SIG-M5 treated with dmso at 0.1 percent for 504 hours (cell line): ENCODE results near the gene CENPE.

Experiments
- DNase-seq: peaks from one replicate; lab custom pipeline; 2025; ENCODE audit not compliant: unreplicated experiment; lab: John Stamatoyannopoulos, UW

The CENPE gene

DNA sequence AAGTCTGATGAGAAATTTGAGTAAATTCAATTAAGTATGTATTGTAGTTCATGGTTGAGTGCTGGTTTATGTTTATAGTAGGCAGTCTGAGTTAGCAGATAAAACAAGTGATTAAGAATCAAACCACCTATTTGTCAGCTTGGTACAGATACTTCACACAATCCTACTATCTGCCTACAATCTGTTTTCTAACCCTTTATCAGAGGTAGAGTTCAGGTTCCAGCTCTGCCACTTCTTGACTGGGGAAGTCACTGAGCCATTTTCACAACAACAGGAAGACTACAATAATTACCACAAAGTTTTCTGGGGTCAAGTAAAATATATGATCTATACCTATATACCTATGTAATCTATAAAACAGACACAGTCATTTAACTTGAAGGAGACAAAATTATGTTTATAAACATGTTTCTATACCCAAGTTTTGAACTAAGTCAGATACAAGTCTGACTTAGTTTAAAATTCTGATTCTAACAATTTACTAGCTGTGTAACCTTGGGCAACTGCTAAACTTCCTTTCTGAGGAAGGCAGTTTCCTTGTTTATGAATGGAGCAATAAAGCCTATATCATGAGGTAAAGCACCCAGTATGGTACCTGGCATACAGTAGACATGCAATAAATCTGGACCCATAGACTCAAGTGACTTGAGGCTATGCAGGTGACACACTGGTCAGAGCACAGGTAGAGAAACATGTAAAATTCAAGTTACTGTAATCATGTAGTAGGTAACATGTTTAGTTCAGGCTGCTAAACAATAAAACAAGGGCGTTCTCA, 61.3 kb downstream of the CENPE start:
- DNase-seq, result no peak

DNA sequence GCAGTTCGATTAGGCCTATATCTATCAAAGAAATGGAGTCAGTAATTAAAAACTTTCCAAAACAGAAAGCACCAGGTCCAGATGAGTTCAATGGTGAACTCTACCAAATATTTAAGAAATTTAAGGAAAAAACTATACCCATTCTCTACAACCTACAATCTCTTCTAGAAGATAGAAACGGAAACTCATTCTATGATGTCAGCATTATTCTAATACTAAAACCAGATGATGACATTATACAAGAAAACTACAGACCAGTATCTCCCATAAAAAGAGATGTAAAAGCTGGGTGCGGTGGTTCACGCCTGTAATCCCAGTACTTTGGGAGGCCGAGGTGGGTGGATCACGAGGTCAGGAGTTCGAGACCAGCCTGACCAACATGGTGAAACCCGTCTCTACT, 69.0 kb downstream of the CENPE start:
- DNase-seq, result no peak

DNA sequence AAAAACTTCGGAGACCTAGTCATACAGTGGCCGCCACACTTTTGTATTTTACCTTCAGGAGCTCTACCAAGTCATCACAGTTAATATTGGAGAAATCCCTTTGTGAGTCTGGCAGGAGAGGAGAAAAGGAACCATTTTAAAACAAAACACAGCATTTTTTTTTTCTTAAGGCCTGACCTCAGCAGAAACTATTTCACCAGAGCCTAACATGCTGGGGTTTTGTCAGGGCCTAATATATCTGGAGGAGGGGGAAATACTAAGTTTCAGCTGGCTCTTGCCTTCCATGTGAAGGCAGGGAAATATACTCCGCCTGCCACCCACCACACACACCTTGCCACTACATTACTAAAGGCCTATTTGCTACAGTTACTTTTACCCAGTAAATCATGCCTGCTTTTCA, 72.0 kb downstream of the CENPE start:
- DNase-seq, result no peak

DNA sequence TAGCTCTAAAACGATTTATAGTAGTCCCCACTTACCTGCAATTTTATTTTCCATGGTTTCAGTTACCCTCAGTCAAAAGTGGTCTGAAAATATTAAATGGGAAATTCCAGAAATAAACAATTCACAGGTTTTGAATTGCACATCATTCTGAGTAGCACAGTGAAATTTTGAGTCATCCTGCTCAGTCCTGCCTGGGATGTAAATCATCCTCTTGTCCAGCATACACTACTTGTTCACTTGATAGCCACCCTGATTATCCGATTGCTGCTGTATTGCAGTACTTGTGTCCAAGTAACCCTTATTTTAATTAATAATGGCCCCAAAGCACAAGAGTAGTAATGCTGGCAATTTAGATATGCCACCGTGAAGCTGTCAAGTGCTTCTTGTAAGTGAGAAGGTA, 75.0 kb downstream of the CENPE start:
- no peak for DNase-seq

DNA sequence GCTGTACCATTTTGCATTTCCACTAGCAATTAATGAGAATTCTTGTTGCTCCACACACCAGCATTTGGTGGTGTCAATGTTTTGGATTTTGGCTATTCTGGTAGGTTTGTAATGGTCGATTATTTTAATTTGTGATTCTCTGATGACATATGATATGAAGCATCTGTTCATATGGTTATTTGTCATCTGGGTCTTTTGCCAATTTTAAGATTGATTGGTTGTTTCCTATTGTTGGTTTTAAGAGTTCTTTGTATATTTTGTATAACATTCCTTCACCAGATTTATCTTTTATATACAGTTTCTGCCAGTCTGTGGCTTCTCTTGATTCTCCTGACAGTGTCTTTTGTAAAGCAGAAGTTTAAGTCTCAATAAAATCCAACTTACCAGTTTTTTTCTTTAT, 80.0 kb downstream of the CENPE start:
- DNase-seq, result no peak

DNA sequence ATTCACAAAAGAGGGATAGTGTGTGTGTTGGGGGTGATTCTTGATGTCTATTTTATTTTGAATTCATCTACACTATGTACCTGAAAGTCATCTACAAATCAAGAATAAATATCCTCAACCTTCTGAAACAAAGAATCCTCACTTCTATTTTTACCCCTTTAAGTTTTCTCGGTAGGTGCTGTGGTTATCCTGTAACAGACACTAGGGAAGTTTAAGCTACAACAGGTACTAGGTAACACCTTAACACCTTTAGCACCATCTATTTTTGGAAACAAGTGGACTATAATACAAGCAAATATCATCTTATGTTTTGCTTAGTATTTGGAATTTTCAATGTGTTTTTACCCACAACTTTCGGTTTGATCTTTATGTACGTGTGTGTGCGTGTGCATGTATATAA, 86.5 kb downstream of the CENPE start:
- no peak for DNase-seq

DNA sequence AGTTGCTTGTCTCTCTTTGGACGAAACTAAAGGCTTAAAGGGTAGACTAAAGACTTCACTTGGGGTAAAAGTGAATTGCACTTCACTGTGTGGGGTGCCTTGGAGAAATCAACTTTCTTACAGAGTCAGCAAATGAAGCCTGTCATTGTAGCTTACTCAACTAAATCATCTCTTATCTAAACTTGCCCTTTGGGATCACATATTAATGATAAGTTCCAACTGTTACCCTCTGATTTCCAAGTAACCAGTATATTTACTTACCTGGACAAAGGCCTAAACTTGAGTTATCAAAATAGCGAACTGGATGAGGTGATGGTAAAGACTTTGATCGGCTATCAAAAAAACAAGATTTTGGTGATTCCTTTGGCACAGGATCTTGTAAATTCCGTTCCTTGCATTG, 89.6 kb downstream of the CENPE start:
- no peak for DNase-seq

DNA sequence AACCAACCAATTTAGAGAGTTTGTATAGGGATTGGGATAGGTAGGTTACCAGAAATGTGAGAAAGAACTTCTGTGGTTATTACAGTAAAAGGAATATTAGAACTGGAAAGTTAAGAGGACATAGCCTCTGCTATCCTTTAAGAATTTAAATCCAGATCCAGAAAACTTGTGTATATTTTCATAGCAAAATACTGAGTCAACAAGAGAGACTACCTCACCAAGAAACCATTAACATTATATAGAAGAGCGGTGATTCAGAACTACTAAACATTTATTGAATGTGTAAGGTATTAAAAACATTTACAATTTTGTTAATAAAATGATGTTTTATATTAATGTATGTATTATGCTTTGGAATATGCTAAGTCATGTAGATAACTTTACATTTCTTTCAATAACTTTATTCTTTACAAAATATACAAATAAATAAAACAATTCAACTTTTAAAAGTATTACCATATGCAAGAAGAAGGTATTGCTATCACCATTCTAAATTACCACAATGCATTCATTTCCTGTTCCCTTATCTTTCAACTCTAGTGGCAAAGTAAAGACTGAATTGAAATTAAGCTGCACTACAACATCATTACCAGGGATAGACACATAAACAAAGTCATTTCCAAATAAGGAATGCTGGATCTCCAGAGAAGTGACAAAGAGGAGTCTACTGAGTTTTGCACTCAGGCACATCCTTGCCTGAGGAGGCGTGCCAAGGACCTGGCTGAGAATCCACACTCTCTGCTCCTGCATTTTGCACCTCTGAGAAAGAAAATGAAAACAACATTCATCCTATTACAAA, 92.4 kb downstream of the CENPE start:
- no peak for DNase-seq

DNA sequence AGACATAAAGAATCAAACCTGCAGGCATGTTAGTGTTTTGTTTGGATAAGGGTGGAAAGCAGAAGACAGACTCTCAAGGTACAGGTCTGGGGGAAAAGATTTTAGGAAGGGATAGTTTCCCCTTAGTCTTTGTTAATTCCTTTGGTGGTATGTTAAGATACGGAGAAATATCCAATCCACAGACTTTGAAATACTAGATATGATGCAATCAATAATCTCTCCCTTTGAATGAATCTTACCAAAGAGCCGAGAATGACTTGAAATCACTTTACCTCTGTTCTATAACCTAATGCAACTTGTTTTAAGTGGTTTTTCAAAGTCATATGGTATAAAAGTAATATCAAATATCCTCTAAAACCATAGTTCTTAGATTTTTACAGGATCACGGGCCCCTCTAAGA, 93.3 kb downstream of the CENPE start:
- no peak for DNase-seq

DNA sequence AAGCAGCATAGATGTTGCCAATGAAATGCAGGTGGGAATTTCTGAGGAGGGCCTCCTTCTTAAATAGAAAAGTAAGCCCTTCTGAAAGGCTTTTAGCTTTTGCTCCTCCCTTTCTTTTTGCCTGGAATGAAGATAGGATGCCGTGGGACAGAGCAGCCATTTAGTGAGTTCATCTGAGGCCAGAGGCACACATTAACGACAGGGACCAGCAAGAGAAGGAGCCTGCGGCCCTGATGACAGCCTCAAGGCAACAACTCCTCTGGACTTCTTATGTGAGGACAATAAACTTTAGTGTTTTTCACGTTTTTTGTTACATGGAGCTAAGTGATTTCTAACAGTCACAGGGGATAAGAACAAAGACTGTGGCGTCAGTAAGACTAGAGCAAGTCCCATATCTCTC, 97.5 kb downstream of the CENPE start:
- DNase-seq, result no peak

DNA sequence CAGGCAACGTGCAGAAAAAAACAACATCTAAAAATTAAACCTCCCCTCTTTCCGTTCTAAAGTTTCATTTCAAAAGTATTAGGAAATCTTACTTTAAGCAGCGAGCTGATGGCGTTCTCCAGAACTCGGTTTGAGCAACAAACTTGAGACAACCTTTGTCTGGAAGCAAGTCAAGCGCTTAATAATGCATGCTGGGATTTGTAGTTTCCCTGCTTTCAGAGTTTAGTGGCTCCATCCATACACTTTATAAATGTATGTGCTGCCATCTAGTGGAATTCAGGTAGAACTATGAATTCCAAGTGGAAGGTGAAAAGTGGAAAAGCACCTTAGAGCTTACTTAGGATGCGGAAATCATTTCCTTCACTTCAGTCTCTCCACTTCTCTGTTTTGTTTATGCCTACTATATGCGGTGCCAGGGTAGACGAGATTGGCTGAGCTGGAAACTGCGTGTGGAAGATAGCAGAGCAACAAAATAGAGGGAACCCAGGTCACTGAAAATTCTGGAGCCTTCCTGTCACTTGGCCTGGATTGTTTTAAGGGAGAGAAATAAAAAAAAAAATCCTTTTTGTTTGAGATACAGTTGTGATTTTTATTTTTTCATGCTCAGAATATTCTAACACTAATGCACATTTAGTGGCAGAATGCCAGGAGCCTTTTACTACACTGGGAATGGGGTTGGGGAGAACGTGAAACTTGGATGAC, 98.3 kb downstream of the CENPE start, which contains the start of gene BDH2:
Gene BDH2 (minus strand): TSS at position 144 of the 702 bp plus-strand sequence. CDS start 3,580 bp downstream, outside the sequence.
- DNase-seq, result peak; percentile 96

DNA sequence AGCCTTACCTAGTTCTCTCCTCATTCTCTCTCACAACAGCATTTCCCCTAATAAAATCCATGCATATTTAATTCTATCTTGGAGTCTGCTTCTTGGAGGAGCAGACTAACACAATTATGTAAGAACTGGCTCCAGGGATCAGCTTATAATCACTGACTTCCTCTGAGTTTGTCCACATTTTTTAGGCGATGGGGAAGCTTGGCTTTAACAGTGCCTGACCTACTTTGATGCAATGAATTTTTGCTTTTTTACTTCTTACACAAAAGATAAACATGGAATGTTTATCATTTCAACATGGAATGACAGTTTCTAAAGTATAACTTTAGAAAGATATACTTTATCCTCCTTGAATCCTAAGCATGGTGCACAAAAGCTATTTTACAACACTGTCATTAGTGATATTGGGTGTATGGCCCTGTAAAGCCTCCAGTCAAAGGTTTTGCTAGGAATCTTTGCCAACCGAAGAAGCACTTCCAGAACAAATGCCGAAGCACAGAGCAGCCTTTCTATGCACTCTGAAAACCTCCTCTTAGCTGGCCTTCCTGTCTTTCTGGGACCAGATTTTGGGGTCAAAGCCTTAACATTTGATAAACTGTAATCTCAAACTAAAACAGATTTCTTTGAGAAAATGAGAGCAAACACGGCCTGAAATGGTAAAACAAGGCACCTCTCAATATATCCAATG, 99.2 kb downstream of the CENPE start:
- DNase-seq, result no peak

DNA sequence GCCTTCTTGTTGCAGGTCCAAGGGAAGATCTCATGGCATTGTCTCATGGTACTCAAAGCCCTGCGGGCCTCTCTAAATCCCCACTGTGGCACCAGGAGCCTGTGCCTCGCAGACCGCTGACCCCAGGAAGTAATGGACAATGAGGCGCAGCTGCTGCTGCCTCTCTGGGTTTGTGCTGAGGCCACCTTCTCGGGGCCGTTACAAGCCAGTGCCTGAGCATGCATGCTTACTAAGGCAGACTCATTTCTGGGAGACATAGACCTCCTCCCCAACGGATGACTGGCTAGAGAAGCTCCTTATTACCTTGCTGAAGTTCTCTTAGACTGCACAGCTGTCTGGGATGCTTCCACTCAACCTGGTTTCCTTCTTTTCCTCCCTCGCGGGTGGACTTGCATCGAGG, 99.8 kb downstream of the CENPE start:
- DNase-seq, result no peak

DNA sequence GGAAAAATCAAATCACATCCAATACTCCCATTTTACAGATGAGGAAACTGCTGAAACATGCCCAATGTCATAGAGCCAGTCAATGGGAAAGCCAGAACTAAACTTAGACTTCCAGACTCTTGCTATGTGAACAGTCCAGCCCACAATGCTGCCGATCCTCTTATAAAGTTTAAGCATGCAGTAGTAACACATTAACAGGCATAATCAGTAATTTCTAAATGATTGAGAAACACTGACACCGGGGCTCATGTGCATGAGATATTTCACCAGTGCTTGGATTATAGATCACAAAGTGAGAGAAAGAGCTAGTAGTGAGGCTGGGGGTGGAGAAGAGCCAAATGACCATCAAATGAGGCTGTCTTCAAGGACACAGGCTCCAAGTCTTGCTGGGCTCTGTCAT, 101.0 kb downstream of the CENPE start:
- DNase-seq, result no peak

DNA sequence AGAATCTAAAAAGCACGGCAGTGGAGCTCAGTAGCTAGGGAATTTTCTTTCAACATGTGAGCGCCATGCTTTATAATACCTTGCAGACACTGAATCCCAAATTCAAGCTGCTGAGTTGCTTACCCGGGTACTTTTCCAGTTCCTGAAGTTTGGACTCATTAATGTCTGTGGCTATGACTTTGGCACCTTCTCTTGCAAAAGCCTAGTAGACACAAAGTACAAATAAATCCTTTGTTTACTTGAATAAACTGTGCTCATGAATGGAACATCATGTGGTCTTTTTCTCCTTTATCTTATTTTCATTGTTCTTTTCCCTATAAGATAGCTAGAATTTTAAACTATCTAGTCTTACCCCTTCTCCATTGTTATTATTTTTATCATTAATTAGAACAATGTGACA, 103.1 kb downstream of the CENPE start:
- no peak for DNase-seq

DNA sequence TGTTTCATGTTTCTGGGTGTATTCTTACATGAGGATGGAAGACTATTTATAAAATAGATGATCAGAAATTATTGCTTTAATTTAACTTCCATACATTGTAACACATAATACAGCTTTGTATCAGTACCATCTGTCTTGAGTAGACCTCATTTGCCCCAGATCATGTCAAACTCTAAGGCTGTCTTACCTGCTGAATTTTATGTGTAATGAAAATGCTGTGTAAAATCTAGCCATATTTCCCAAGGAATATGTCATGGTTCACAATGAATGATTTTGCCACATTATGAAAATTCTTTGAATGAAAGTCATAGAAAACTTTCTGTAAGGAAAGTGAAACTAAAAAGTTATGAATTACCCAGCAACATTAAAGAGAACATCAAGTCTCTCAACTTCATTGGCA, 105.9 kb downstream of the CENPE start:
- no peak for DNase-seq

DNA sequence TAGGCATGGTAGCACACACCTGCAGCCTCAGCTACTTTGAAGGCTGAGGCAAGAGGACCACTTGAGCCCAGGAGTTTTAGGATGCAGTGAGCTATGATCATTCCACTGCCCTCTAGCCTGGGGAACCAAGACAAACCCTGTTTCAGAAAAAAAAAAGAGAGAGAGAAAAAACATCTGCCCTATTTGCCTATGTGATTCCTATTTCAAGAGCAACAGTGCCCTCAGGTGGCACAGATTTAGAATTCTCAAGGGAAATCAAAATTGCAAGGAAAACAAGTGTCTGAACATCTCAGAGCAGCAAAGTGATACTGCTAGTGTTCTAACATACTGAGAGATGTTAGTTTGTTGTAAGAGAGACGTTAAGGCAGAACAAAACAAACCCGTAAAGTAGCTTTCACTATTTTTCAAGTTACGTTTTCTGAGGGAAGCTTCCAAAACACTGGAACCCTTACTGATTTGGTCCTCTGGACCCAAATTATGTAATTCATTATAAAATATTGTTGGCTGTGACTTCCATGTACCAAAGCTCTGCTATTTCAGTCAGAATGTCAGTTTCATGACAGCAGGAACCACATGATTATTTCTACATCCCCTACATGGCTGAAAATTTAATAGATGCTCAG, 106.4 kb downstream of the CENPE start:
- peak; percentile 59 for DNase-seq

DNA sequence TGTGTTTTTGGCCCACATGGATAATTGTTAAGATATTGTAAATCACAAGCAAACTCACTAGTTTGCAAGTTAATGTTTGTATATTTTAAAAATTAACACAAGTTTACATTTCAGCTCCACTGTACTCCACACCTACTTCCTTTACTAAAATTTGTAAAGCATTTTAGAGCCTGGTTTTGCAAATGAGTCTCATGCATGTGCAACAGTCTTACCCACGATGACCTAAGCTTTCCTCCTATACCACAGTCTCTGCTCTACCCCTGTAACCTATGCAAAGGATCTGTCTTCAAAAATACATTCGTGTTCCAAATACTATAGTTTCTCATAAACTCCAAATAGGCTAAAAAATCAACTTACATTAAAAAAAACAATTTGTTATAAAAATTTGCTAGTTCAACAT, 108.7 kb downstream of the CENPE start:
- no peak for DNase-seq

DNA sequence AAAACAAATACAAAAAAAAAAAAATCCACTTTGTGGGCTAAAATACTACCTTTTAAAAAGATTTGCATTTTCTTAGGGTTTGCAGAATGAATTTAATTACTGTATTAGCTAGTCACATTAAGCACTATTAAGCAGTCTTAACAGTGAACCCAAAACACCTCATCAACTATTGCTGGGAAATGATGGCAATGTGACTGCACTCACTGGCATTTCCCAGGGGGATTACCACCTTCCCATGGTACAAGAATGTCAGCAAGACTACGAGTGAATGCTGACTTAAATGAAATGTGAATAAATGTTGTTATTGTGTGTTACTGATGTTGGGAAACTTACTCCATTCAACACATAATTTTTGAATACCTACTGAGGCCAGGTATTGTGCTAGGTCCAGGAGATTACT, 111.6 kb downstream of the CENPE start:
- no peak for DNase-seq

DNA sequence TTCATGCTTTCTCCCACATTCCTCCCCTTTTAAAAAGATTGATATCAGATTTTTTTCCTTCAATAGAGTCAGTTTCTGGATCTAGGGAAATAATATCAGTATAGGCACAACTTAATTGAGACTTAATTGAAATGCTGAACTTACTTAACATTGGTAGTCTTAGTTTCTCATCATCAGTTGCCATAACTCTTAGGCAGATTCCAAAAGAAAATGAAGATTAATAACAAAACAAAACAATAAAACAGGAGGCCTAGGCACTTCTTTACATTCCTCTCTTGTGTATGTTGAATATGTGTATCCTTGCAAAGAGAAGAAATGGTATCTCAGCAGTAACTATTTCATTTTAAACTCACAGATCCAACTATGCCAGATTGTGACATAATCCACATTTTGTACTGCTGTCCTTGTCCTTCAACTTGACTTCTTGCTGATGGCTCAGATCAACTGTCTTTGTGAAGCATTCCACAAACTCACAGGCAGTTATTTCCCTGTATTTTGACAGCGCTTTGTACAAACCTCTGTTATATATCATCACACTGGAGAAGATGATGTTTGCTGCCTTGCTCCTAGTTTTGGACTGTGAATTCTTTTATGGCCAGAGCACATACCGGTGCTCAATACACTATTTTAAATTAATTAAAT, 112.5 kb downstream of the CENPE start:
- DNase-seq, result no peak
